K562 (cell line): ENCODE data around the gene ZGLP1. TPM values are rescaled to one million over a fixed set of nuclear protein-coding genes. Genes with fewer than 3 reads are reported as not detected.

ENCODE experiments used
- ARID4B ChIP-seq: sonication (generic); formaldehyde crosslinking; IDR thresholded peaks from 2 replicates; pipeline ENCODE4 v1.8.0; 2022; ENCODE audit warnings: mild to moderate bottlenecking, missing genetic modification reagents
- CSDE1 ChIP-seq, 2 experiments: fragments of 450-650 bp; IDR thresholded peaks; 2 replicates each; pipeline ENCODE4 v1.6.1; 2016; ENCODE audit warnings: mild to moderate bottlenecking in 1 of 2
- CXXC5 ChIP-seq: fragments of 250-450 bp; sonication (Bioruptor Pico); IDR thresholded peaks from 2 replicates; pipeline ENCODE4 v1.8.0; 2022; ENCODE audit warnings: inconsistent platforms, mild to moderate bottlenecking, moderate library complexity
- DNMT1 ChIP-seq: fragments of 450-650 bp; IDR thresholded peaks from 2 replicates; pipeline ENCODE4 v1.6.1; 2016; ENCODE audit warnings: antibody characterized with exemption, mild to moderate bottlenecking
- ETV5 ChIP-seq: sonication (generic); formaldehyde crosslinking; IDR thresholded peaks from 2 replicates; pipeline ENCODE4 v1.4.0; 2020; ENCODE audit warnings: low read depth, mild to moderate bottlenecking, missing genetic modification reagents
- GATA2 ChIP-seq: sonication (generic); formaldehyde crosslinking; IDR thresholded peaks from 2 replicates; pipeline ENCODE4 v1.4.0; 2020; ENCODE audit warnings: mild to moderate bottlenecking, missing genetic modification reagents
- HMBOX1 ChIP-seq: sonication (generic); IDR thresholded peaks from 2 replicates; pipeline ENCODE4 v1.6.1; 2016
- KAT2B ChIP-seq: IDR thresholded peaks from one replicate; pipeline ENCODE4 v1.6.1; 2012; ENCODE audit warnings: low read depth, mild to moderate bottlenecking, control low read depth, inconsistent platforms, low read length, moderate library complexity
- SMAD2 ChIP-seq: fragments of 150-350 bp; IDR thresholded peaks from 2 replicates; pipeline ENCODE4 v1.6.1; 2014; ENCODE audit warnings: low read depth, mild to moderate bottlenecking, low read length
- SMAD3 ChIP-seq: fragments of 450-650 bp; formaldehyde crosslinking; conservative IDR thresholded peaks from 2 replicates; pipeline ENCODE4 v1.4.0; 2020; ENCODE audit warnings: mild to moderate bottlenecking
- SNAPC5 ChIP-seq: fragments of 250-450 bp; sonication (Bioruptor Pico); IDR thresholded peaks from 2 replicates; pipeline ENCODE4 v1.8.0; 2021; ENCODE audit warnings: moderate library complexity, mild to moderate bottlenecking, inconsistent platforms
- TBL1XR1 ChIP-seq, 2 experiments: IDR thresholded peaks; 2 replicates each; pipeline ENCODE4 v1.6.1; 2012; ENCODE audit warnings: improper control_type of control experiment in 2 of 2, low read length in 2 of 2, mild to moderate bottlenecking in 1 of 2
- ZBED1 ChIP-seq: IDR thresholded peaks from 2 replicates; pipeline ENCODE4 v1.6.1; 2014
- ZNF282 ChIP-seq: sonication (generic); formaldehyde crosslinking; IDR thresholded peaks from 2 replicates; pipeline ENCODE4 v1.8.1; 2023; ENCODE audit warnings: missing genetic modification reagents
- ZNF318 ChIP-seq, 2 experiments: fragments of 450-650 bp; IDR thresholded peaks; 2 replicates each; pipeline ENCODE4 v1.6.1; 2016; ENCODE audit warnings: mild to moderate bottlenecking in 2 of 2, borderline replicate concordance in 1 of 2, low read depth in 1 of 2, moderate library complexity in 1 of 2
- ZNF561 ChIP-seq: fragments of 450-650 bp; formaldehyde crosslinking; conservative IDR thresholded peaks from 2 replicates; pipeline ENCODE4 v1.4.0; 2020; ENCODE audit warnings: mild to moderate bottlenecking, moderate library complexity
- ZNF717 ChIP-seq: fragments of 250-450 bp; sonication (Bioruptor Pico); IDR thresholded peaks from 2 replicates; pipeline ENCODE4 v1.5.0; 2021
- polyA plus RNA-seq, 8 experiments: library from polyadenylated mRNA; depleted of rRNA in 4 of 8; stranded (reverse) in 5 of 8; unstranded in 3 of 8; fragments of >200 nt; fragmentation: Nextera tagmentation in 2 of 8; fragmentation: Illumina TruSeq in 1 of 8; extraction: Ambion mirVana in 2 of 8; extraction: Trizol in 1 of 8; gene quantifications; 2 replicates each; pipeline versions ENCODE4 v1.2.1 to v1.2.3, GENCODE V29; 2011 to 2014; ENCODE audit warnings: inconsistent platforms in 1 of 8, missing spikeins in 1 of 8
- total RNA-seq, 7 experiments: library from RNA; depleted of rRNA in 6 of 7; stranded (reverse); fragments of >200 nt in 6 of 7; fragmentation: Illumina TruSeq in 2 of 7; extraction: Trizol in 2 of 7; gene quantifications; 2 replicates each; pipeline versions ENCODE4 v1.2.1 to v1.2.3, GENCODE V29; 2011 to 2021; ENCODE audit warnings: low replicate concordance in 1 of 7

Gene ZGLP1
- total and polyA plus RNA-seq, 9 of the 15 experiments (the other 6 are each of a cell fraction or from before 2014, with no cell fraction given) = 0.24 to 4.5 (median 2.2) TPM

- TF ChIP-seq ZNF318 (IDR thresholded peaks at IDR 0.05; ENCODE audit: borderline replicate concordance in 1 of 2, low read depth in 1 of 2) = no peak
- no peak for TF ChIP-seq SMAD3
- no peak for TF ChIP-seq SNAPC5
- TF ChIP-seq ZBED1 = no peak
- TF ChIP-seq SMAD2 = no peak
- TF ChIP-seq GATA2 (CRISPR knock-in tag) = no peak
- TF ChIP-seq ZNF282 = no peak
- no peak for TF ChIP-seq ZNF561 (CRISPR knock-in tag)
- TF ChIP-seq CXXC5 (CRISPR knock-in tag) = no peak
- no peak for TF ChIP-seq KAT2B
- no peak for TF ChIP-seq HMBOX1
- no peak for TF ChIP-seq DNMT1
- TF ChIP-seq ZNF717 = no peak
- TF ChIP-seq ETV5 (CRISPR knock-in tag) = no peak
- no peak for TF ChIP-seq TBL1XR1 (IDR thresholded peaks at IDR 0.05; ENCODE audit: low read length in 2 of 2)
- TF ChIP-seq ARID4B (CRISPR knock-in tag) = no peak
- TF ChIP-seq CSDE1 (IDR thresholded peaks at IDR 0.05) = no peak
Measured at GRCh38 chr19:10346509-10346908, 36.9 kb upstream of the ZGLP1 start (continued).
